Measurements from ENCODE around the gene CEP72.

DNA sequence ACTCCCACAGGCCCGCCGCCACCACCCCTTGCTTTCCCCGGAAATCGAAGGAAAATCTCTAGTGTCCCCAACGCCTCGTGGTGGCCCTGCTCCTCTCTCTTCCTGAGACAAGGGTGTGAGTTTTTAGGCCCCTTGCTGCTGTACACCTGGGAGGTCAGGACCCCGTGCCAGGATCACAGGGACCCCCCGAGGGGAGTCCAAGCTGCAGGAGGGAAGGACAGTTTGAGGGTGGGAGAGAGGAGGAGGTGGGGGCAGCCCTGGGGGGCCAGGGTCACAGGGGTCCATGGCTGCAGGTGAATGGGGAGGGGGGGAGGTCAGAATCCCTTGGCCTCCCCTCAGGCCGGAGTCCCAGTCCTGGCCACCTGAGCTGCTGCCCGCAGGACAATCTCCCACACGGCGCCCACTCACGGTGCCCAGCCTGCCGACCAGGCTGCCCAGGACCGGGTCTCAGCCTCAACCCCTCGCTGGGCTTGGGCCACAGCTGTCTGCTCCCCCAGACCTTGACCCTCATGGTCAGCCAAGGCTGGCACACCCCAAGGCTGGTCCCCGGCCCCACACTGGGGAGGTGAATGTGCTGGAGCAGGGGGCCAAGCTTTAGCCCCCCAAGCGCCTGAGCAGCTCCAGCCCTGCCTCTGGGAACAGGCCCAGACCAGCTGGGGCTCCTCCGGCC is 61.2 kb downstream of the CEP72 start:
- TF ChIP-seq RARB (CRISPR knock-in tag; IDR thresholded peaks at IDR 0.05) (no peak), ZFP30 (CRISPR knock-in tag; IDR thresholded peaks at IDR 0.05) (no peak), ZNF70 (CRISPR knock-in tag; IDR thresholded peaks at IDR 0.05) (no peak), PPARA (CRISPR knock-in tag; IDR thresholded peaks at IDR 0.05; ENCODE audit: borderline replicate concordance) (no peak)
- TF ChIP-seq, protein P1, sequence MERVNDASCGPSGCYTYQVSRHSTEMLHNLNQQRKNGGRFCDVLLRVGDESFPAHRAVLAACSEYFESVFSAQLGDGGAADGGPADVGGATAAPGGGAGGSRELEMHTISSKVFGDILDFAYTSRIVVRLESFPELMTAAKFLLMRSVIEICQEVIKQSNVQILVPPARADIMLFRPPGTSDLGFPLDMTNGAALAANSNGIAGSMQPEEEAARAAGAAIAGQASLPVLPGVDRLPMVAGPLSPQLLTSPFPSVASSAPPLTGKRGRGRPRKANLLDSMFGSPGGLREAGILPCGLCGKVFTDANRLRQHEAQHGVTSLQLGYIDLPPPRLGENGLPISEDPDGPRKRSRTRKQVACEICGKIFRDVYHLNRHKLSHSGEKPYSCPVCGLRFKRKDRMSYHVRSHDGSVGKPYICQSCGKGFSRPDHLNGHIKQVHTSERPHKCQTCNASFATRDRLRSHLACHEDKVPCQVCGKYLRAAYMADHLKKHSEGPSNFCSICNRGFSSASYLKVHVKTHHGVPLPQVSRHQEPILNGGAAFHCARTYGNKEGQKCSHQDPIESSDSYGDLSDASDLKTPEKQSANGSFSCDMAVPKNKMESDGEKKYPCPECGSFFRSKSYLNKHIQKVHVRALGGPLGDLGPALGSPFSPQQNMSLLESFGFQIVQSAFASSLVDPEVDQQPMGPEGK (CRISPR knock-in tag; IDR thresholded peaks at IDR 0.05; ENCODE audit: borderline replicate concordance): no peak
- TF ChIP-seq, protein P2, sequence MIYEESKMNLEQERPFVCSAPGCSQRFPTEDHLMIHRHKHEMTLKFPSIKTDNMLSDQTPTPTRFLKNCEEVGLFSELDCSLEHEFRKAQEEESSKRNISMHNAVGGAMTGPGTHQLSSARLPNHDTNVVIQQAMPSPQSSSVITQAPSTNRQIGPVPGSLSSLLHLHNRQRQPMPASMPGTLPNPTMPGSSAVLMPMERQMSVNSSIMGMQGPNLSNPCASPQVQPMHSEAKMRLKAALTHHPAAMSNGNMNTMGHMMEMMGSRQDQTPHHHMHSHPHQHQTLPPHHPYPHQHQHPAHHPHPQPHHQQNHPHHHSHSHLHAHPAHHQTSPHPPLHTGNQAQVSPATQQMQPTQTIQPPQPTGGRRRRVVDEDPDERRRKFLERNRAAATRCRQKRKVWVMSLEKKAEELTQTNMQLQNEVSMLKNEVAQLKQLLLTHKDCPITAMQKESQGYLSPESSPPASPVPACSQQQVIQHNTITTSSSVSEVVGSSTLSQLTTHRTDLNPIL (CRISPR knock-in tag; IDR thresholded peaks at IDR 0.05; ENCODE audit: low read depth): no peak
- TF ChIP-seq, protein P3, sequence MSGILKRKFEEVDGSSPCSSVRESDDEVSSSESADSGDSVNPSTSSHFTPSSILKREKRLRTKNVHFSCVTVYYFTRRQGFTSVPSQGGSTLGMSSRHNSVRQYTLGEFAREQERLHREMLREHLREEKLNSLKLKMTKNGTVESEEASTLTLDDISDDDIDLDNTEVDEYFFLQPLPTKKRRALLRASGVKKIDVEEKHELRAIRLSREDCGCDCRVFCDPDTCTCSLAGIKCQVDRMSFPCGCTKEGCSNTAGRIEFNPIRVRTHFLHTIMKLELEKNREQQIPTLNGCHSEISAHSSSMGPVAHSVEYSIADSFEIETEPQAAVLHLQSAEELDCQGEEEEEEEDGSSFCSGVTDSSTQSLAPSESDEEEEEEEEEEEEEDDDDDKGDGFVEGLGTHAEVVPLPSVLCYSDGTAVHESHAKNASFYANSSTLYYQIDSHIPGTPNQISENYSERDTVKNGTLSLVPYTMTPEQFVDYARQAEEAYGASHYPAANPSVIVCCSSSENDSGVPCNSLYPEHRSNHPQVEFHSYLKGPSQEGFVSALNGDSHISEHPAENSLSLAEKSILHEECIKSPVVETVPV (CRISPR knock-in tag; IDR thresholded peaks at IDR 0.05): no peak

Data from SK-N-SH treated with all-trans-retinoic acid at 6 μM for 48 hours (cell line).